AG04450 (cell line): Measurements from ENCODE around the gene DLGAP4. TPM values are rescaled to one million over a fixed set of nuclear protein-coding genes. Genes with fewer than 3 reads are reported as not detected.
A peak's percentile ranks its signal among the peaks of the same experiment; 100 is the strongest.

ENCODE experiments used
- CTCF ChIA-PET: fragments of 300-600, 350-600 bp; formaldehyde crosslinking; extraction: SDS; loops from one replicate; lab custom pipeline; 2022; ENCODE audit warnings: antibody characterized with exemption, inconsistent platforms; lab: Charles Lee
- POLR2A ChIA-PET: fragments of 350-600 bp; formaldehyde crosslinking; extraction: SDS; loops from one replicate; lab custom pipeline; 2021; ENCODE audit warnings: antibody characterized with exemption, inconsistent platforms; lab: Yijun Ruan, JAX
- DNase-seq: peaks from one replicate; pipeline ENCODE4 v3.0.0-alpha.2; 2011; ENCODE audit warnings: low read depth, low spot score
- H3K27ac ChIP-seq: one replicate; pipeline ENCODE4 v1.5.1; 2012; ENCODE audit warnings: low read depth, low read length, control low read depth
- H3K27me3 ChIP-seq: one replicate; pipeline ENCODE4 v1.6.0; 2012; ENCODE audit warnings: low read length; ENCODE audit not compliant: control insufficient read depth, insufficient read depth
- H3K4me3 ChIP-seq: 2 replicates; pipeline ENCODE4 v1.5.1; 2011; ENCODE audit warnings: mild to moderate bottlenecking, low read depth, low read length, control low read depth
- H3K9me3 ChIP-seq: 2 replicates; pipeline ENCODE4 v1.5.1; 2012; ENCODE audit warnings: low read length; ENCODE audit not compliant: control insufficient read depth, insufficient read depth
- CTCF ChIP-seq: IDR thresholded peaks from 2 replicates; pipeline ENCODE4 v1.5.1; 2011; ENCODE audit warnings: low read depth, low read length, control low read depth, inconsistent platforms
- polyA plus RNA-seq: library from polyadenylated mRNA; depleted of rRNA; stranded (reverse); fragments of >200 nt; gene quantifications from 2 replicates; pipeline ENCODE4 v1.2.3, GENCODE V29; 2011

DLGAP4 gene
- polyA plus RNA-seq, 1 experiment: 17.7 TPM

- CTCF ChIA-PET: no interaction called here
- Histone ChIP-seq H3K4me3 (no peak overlapping the region), H3K27ac (no peak overlapping the region), H3K27me3 (peaks cover 31% of the 10 kb centered on the region), H3K9me3 (no peaks in the 10 kb centered on the region)
- POLR2A ChIA-PET: no interaction called here
- no peak for DNase-seq
- 0 out of 2 replicates have a peak, but pooled peaks have one; percentile 2 for TF ChIP-seq CTCF
Observed at GRCh38 chr20:36275441-36276189, 30.5 kb upstream of the DLGAP4 start.

- Histone ChIP-seq H3K9me3 (no peaks in the 10 kb centered on the region), H3K27me3 (peaks cover 26% of the 10 kb centered on the region), H3K4me3 (no peak overlapping the region), H3K27ac (no peak overlapping the region)
- DNase-seq: no peak
- ChIA-PET CTCF (no interaction called here), POLR2A (no interaction called here)
- no peak for TF ChIP-seq CTCF
Observed at GRCh38 chr20:36277546-36277945, 28.6 kb upstream of the DLGAP4 start.

DNA sequence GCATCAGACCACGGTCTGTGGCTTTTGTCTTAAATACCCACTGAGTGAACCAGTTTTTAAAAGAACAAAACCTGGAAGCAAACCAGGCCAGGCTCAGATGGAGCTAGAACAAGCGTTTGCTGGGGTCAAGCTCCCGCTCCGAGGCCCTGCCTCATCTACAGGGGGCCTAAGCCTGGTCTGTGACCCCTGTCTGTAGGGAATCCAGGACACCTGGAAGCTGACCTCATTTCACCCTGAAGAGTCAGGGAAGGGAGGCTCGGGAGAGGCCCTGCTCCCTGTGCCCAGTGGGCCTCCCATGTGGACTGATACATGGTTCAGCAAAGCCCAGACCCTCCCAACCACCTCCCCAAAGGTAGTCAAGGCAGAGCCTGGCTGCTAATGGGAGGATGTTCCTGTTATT lies 26.8 kb upstream of the DLGAP4 start:
- no peak for DNase-seq
- ChIA-PET CTCF (no interaction called here), POLR2A (no interaction called here)
- Histone ChIP-seq H3K27ac (no peak overlapping the region), H3K27me3 (peaks cover 21% of the 10 kb centered on the region), H3K9me3 (no peaks in the 10 kb centered on the region), H3K4me3 (no peak overlapping the region)
- TF ChIP-seq CTCF: no peak

GRCh38 chr20:36279776-36280175 lies 26.4 kb upstream of the DLGAP4 start:
- no peak overlapping the region for H3K4me3 ChIP-seq
- no peak for TF ChIP-seq CTCF
- peaks cover 21% of the 10 kb centered on the region for H3K27me3 ChIP-seq
- no peak for DNase-seq
- H3K27ac ChIP-seq: no peak overlapping the region
- H3K9me3 ChIP-seq: no peaks in the 10 kb centered on the region
- ChIA-PET POLR2A (no interaction called here), CTCF (no interaction called here)

- no peak for TF ChIP-seq CTCF
- no peaks in the 10 kb centered on the region for H3K9me3 ChIP-seq
- no peak for DNase-seq
- H3K27ac ChIP-seq: no peak overlapping the region
- CTCF ChIA-PET: no interaction called here
- POLR2A ChIA-PET: no interaction called here
- H3K4me3 ChIP-seq: no peak overlapping the region
- H3K27me3 ChIP-seq: peaks cover 19% of the 10 kb centered on the region
Observed at GRCh38 chr20:36281785-36282380, 24.3 kb upstream of the DLGAP4 start.
